KMS-11 (cell line): ENCODE data around the gene DAP.

Source experiments
- H2AFZ ChIP-seq: fragments of 200-600 bp; sonication (generic); 2 replicates; pipeline ENCODE4 v1.6.1; 2016; ENCODE audit warnings: antibody characterized with exemption, mixed run types, low read depth
- H3K27ac ChIP-seq: fragments of 200-600 bp; sonication (generic); 2 replicates; pipeline ENCODE4 v1.6.1; 2016; ENCODE audit warnings: mild to moderate bottlenecking, mixed run types
- H3K27me3 ChIP-seq: fragments of 200-600 bp; sonication (generic); 2 replicates; pipeline ENCODE4 v1.6.1; 2017; ENCODE audit warnings: mild to moderate bottlenecking, low read depth, mixed run types, moderate library complexity; ENCODE audit not compliant: insufficient read depth
- H3K36me3 ChIP-seq: fragments of 200-600 bp; sonication (generic); 2 replicates; pipeline ENCODE4 v1.6.1; 2017; ENCODE audit warnings: mild to moderate bottlenecking, mixed run types; ENCODE audit not compliant: insufficient read depth
- H3K4me1 ChIP-seq: fragments of 200-600 bp; sonication (generic); 2 replicates; pipeline ENCODE4 v1.6.1; 2016; ENCODE audit warnings: mild to moderate bottlenecking, low read depth, mixed run types; ENCODE audit not compliant: poor library complexity, severe bottlenecking
- H3K4me2 ChIP-seq: fragments of 200-600 bp; sonication (generic); 2 replicates; pipeline ENCODE4 v1.7.0; 2016; ENCODE audit warnings: mild to moderate bottlenecking, mixed run types
- H3K4me3 ChIP-seq: fragments of 200-600 bp; sonication (generic); IDR thresholded peaks from 2 replicates; pipeline ENCODE4 v1.6.1; 2017; ENCODE audit warnings: low read depth, low read length, mixed read lengths; ENCODE audit not compliant: insufficient read depth
- H3K79me2 ChIP-seq: fragments of 200-600 bp; sonication (generic); 2 replicates; pipeline ENCODE4 v1.6.1; 2016; ENCODE audit warnings: low read depth, mixed run types; ENCODE audit not compliant: insufficient read depth
- H3K9ac ChIP-seq: fragments of 200-600 bp; sonication (generic); 2 replicates; pipeline ENCODE4 v1.6.1; 2016; ENCODE audit warnings: mild to moderate bottlenecking, mixed run types
- H4K20me1 ChIP-seq: fragments of 200-600 bp; sonication (generic); 2 replicates; pipeline ENCODE4 v1.6.1; 2016; ENCODE audit warnings: mild to moderate bottlenecking, mixed run types; ENCODE audit not compliant: insufficient read depth
- TF ChIP-seq, protein P1 (sequence below): fragments of 200-600 bp; sonication (generic); conservative IDR thresholded peaks from 2 replicates; pipeline ENCODE4 v1.6.1; 2017; ENCODE audit warnings: low read depth, mild to moderate bottlenecking, antibody characterized with exemption, low read length, moderate library complexity, mixed read lengths

Gene DAP

DNA sequence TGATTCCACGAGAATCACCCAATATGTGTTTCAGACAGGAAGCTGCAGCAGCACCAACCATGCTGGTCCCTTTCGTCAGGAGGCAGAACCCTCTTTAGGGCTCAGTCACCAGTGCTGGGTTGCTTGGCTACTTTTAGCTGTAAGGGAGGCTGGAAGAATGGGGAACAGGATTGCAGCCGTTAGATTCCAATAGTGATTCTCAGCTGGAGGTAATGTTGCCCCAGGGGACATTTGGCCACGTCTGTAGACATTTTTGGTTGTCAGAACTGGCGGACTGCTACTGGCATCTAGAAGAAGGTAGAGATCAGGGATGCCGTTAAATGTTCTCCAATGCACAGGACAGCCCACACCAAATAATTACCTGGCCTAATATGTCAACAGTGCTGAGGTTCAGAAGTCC, 115.4 kb downstream of the DAP start:
- H3K9ac ChIP-seq, result no peak overlapping the region
- H3K4me2 ChIP-seq, result no peak overlapping the region
- no peaks in the 10 kb centered on the region for H3K79me2 ChIP-seq
- H3K27ac ChIP-seq, result no peak overlapping the region
- no peak overlapping the region for H2AFZ ChIP-seq
- H3K27me3 ChIP-seq, result no peaks in the 10 kb centered on the region
- H3K4me3 ChIP-seq, result no peak overlapping the region
- no peaks in the 10 kb centered on the region for H3K4me1 ChIP-seq
- TF ChIP-seq, protein P1, sequence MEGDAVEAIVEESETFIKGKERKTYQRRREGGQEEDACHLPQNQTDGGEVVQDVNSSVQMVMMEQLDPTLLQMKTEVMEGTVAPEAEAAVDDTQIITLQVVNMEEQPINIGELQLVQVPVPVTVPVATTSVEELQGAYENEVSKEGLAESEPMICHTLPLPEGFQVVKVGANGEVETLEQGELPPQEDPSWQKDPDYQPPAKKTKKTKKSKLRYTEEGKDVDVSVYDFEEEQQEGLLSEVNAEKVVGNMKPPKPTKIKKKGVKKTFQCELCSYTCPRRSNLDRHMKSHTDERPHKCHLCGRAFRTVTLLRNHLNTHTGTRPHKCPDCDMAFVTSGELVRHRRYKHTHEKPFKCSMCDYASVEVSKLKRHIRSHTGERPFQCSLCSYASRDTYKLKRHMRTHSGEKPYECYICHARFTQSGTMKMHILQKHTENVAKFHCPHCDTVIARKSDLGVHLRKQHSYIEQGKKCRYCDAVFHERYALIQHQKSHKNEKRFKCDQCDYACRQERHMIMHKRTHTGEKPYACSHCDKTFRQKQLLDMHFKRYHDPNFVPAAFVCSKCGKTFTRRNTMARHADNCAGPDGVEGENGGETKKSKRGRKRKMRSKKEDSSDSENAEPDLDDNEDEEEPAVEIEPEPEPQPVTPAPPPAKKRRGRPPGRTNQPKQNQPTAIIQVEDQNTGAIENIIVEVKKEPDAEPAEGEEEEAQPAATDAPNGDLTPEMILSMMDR, result no peak
- no peaks in the 10 kb centered on the region for H4K20me1 ChIP-seq
- no peaks in the 10 kb centered on the region for H3K36me3 ChIP-seq

GRCh38 chr5:10645146-10645545, 115.9 kb downstream of the DAP start:
- H2AFZ ChIP-seq, result no peak overlapping the region
- no peaks in the 10 kb centered on the region for H3K79me2 ChIP-seq
- no peak overlapping the region for H3K4me2 ChIP-seq
- no peaks in the 10 kb centered on the region for H3K36me3 ChIP-seq
- H3K4me3 ChIP-seq, result no peak overlapping the region
- no peaks in the 10 kb centered on the region for H3K4me1 ChIP-seq
- TF ChIP-seq, protein P1, result no peak
- no peaks in the 10 kb centered on the region for H4K20me1 ChIP-seq
- H3K27me3 ChIP-seq, result no peaks in the 10 kb centered on the region
- H3K9ac ChIP-seq, result no peak overlapping the region
- no peak overlapping the region for H3K27ac ChIP-seq

DNA sequence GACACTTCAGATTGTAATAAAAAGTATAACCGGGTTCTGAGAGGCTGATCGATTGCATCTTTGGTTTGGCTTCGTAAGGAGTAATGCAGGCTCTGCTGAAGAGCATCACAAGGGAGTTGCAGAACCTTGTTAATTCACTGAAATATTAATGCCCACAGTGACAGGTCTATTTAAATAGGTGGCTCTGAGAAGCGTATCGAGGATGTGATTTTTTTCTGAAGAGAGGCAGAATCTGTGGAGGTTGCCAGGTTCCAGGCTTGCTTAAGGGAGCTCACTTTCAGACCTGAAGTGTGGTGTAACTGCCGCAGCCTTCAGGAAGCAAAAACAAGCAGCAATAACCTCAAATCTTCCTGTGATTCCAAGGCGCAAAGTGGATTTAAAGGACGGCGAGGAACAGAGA, 116.8 kb downstream of the DAP start:
- no peak overlapping the region for H2AFZ ChIP-seq
- TF ChIP-seq, protein P1, result no peak
- no peak overlapping the region for H3K4me2 ChIP-seq
- no peaks in the 10 kb centered on the region for H3K4me1 ChIP-seq
- H3K9ac ChIP-seq, result no peak overlapping the region
- H3K36me3 ChIP-seq, result no peaks in the 10 kb centered on the region
- H3K27me3 ChIP-seq, result no peaks in the 10 kb centered on the region
- H3K27ac ChIP-seq, result no peak overlapping the region
- no peaks in the 10 kb centered on the region for H4K20me1 ChIP-seq
- H3K79me2 ChIP-seq, result no peaks in the 10 kb centered on the region
- no peak overlapping the region for H3K4me3 ChIP-seq

GRCh38 chr5:10642367-10642766, 118.7 kb downstream of the DAP start:
- Histone ChIP-seq H3K27me3 (no peaks in the 10 kb centered on the region), H2AFZ (no peak overlapping the region), H3K36me3 (no peaks in the 10 kb centered on the region), H3K9ac (no peak overlapping the region), H3K27ac (no peak overlapping the region), H3K79me2 (no peaks in the 10 kb centered on the region), H3K4me2 (no peak overlapping the region), H3K4me3 (no peak overlapping the region), H3K4me1 (no peaks in the 10 kb centered on the region), H4K20me1 (no peaks in the 10 kb centered on the region)
- TF ChIP-seq, protein P1, result no peak
